Left ventricle myocardium inferior (tissue), 1 donor: Measurements from ENCODE around the gene CT45A2. TPM values are rescaled to one million over a fixed set of nuclear protein-coding genes. Genes with fewer than 3 reads are reported as not detected.
"Not testable (repeated sequence)": the region's sequence is repeated elsewhere in the genome, so short reads cannot be mapped to it uniquely, and the experiment has no call there.

Source experiments
- DNase-seq: peaks from one replicate; pipeline ENCODE4 v3.0.0-alpha.2; 2020
- H3K27ac ChIP-seq: fragments of 200-600 bp; replicated peaks from 2 replicates; pipeline ENCODE4 v1.8.0; 2021
- H3K27me3 ChIP-seq: fragments of 200-600 bp; 2 replicates; pipeline ENCODE4 v1.8.0; 2021; ENCODE audit warnings: low read depth
- H3K36me3 ChIP-seq: fragments of 200-600 bp; 2 replicates; pipeline ENCODE4 v1.8.0; 2021
- H3K4me1 ChIP-seq: fragments of 200-600 bp; 2 replicates; pipeline ENCODE4 v1.8.0; 2021
- H3K4me3 ChIP-seq: fragments of 200-600 bp; 2 replicates; pipeline ENCODE4 v1.8.0; 2021; ENCODE audit warnings: mild to moderate bottlenecking, moderate library complexity
- H3K9me3 ChIP-seq: fragments of 200-600 bp; replicated peaks from 2 replicates; pipeline ENCODE4 v1.8.0; 2021
- intact Hi-C: fragments of 100-400 bp; cut with micrococcal nuclease; formaldehyde crosslinking; loops from one replicate; pipeline ENCODE4 v1.11.0; 2022
- long read RNA-seq: library from polyadenylated mRNA; unstranded; transcript quantifications from one replicate; pipeline ENCODE4 v2.0.0, GENCODE V29; 2021
- total RNA-seq: library from RNA; stranded (reverse); fragmentation: NEBNext Ultra II Directional; extraction: Animal tissue kit (Norgen Biotek cat#: 25700); gene quantifications from one replicate; pipeline ENCODE4 v1.2.1, GENCODE V29; 2021
- donor health status: DM: no; HTN: yes; CAD: no; lungs with severe emphysema.

CT45A2 gene
- not detected for total RNA-seq
- long read RNA-seq, result 0 reads

- H3K9me3 ChIP-seq, H3K27me3 ChIP-seq, DNase-seq, H3K4me1 ChIP-seq, H3K36me3 ChIP-seq, intact Hi-C loops, H3K27ac ChIP-seq, H3K4me3 ChIP-seq: not testable (repeated sequence)
Observed at GRCh38 chrX:135819912-135820311, at the start of gene CT45A2. Gene CT45A2 (minus strand): TSS chrX:135820012. CDS start chrX:135816265, 3,747 bp downstream.

- DNase-seq, H3K4me3 ChIP-seq, intact Hi-C loops, H3K36me3 ChIP-seq, H3K27me3 ChIP-seq, H3K9me3 ChIP-seq, H3K27ac ChIP-seq, H3K4me1 ChIP-seq: not testable (repeated sequence)
Observed at GRCh38 chrX:135854438-135854837, 34.6 kb upstream of the CT45A2 start, which contains the start of gene CT45A8. Gene CT45A8 (minus strand): TSS chrX:135854538. CDS start chrX:135850783, 3,755 bp downstream.

GRCh38 chrX:135837180-135837579 lies 17.4 kb upstream of the CT45A2 start, which contains the start of gene CT45A7:
Gene CT45A7 (minus strand): TSS chrX:135837280. CDS start chrX:135833533, 3,747 bp downstream.
- H3K4me3 ChIP-seq, DNase-seq, H3K27me3 ChIP-seq, H3K36me3 ChIP-seq, H3K4me1 ChIP-seq, H3K9me3 ChIP-seq, H3K27ac ChIP-seq, intact Hi-C loops: not testable (repeated sequence)

GRCh38 chrX:135802687-135803086 lies 17.1 kb downstream of the CT45A2 start, which contains the start of gene CT45A6:
Gene CT45A6 (minus strand): TSS chrX:135802787. CDS start chrX:135798993, 3,794 bp downstream.
- intact Hi-C loops, H3K4me1 ChIP-seq, H3K27ac ChIP-seq, DNase-seq, H3K36me3 ChIP-seq, H3K4me3 ChIP-seq, H3K9me3 ChIP-seq, H3K27me3 ChIP-seq: not testable (repeated sequence)

GRCh38 chrX:135785403-135785802 lies 34.4 kb downstream of the CT45A2 start, which contains the start of gene CT45A5:
Gene CT45A5 (minus strand): TSS chrX:135785503. CDS start chrX:135781729, 3,774 bp downstream.
- intact Hi-C loops, result not testable (repeated sequence)

GRCh38 chrX:135768091-135768490 lies 51.7 kb downstream of the CT45A2 start, which contains the start of gene CT45A3:
Gene CT45A3 (minus strand): TSS chrX:135768191. CDS start chrX:135764444, 3,747 bp downstream.
- H3K4me1 ChIP-seq, H3K4me3 ChIP-seq, DNase-seq, H3K36me3 ChIP-seq, H3K27me3 ChIP-seq, H3K27ac ChIP-seq, H3K9me3 ChIP-seq, intact Hi-C loops: not testable (repeated sequence)

More at GRCh38 chrX:135785403-135785802, 34.4 kb downstream of the CT45A2 start, which contains the start of gene CT45A5:
- H3K27me3 ChIP-seq, H3K36me3 ChIP-seq, H3K27ac ChIP-seq, H3K4me3 ChIP-seq, H3K9me3 ChIP-seq, H3K4me1 ChIP-seq, DNase-seq: not testable (repeated sequence)

Other genes with a start within 250 kb of the CT45A2 start
- not detected for gene CT45A1, start 106.4 kb downstream of the CT45A2 start, total RNA-seq
- gene CT45A3, start 51.8 kb downstream of the CT45A2 start, total RNA-seq, result not detected
- gene CT45A5, start 34.5 kb downstream of the CT45A2 start, total RNA-seq, result not detected
- gene CT45A6, start 17.2 kb downstream of the CT45A2 start, total RNA-seq, result not detected
- not detected for gene CT45A7, start 17.3 kb upstream of the CT45A2 start, total RNA-seq
- not detected for gene CT45A8, start 34.5 kb upstream of the CT45A2 start, total RNA-seq
- not detected for gene CT45A9, start 51.8 kb upstream of the CT45A2 start, total RNA-seq
- gene CT45A10, start 73.4 kb upstream of the CT45A2 start, total RNA-seq, result not detected
- gene SAGE1, start 73.7 kb upstream of the CT45A2 start, total RNA-seq, result not detected
- 25.3 TPM for gene MMGT1, start 154.0 kb upstream of the CT45A2 start, total RNA-seq
- 15.6 TPM for gene SLC9A6, start 165.4 kb upstream of the CT45A2 start, total RNA-seq